ENCODE measurements around the gene UBE2G2. TPM values are rescaled to one million over a fixed set of nuclear protein-coding genes. Genes with fewer than 3 reads are reported as not detected.
A peak's percentile ranks its signal among the peaks of the same experiment; 100 is the strongest.

The UBE2G2 gene
- total RNA-seq, 2 experiments from 2014 or later: 89.9 to 96.8 TPM

GRCh38 chr21:44761747-44762208, 39.8 kb downstream of the UBE2G2 start:
- ATAC-seq (ENCODE audit: poor library complexity) (no peak), DNase-seq (no peak)
- no peak overlapping the region for H3K4me3 Mint-ChIP-seq
- no peaks in the 10 kb centered on the region for H3K27me3 ChIP-seq (ENCODE audit: control insufficient read depth in 1 of 2, insufficient read depth in 2 of 2, low read length in 2 of 2)
- H3K27ac Mint-ChIP-seq: no peak overlapping the region
- H3K27ac ChIP-seq (ENCODE audit: low read depth in 1 of 2, low read length in 2 of 2): no peak overlapping the region
- no peak overlapping the region for H3K4me3 ChIP-seq (ENCODE audit: low read length)
- peaks cover 5% of the 10 kb centered on the region for H3K36me3 Mint-ChIP-seq (ENCODE audit: low read depth)
- peak; percentile 13 for TF ChIP-seq CTCF (IDR thresholded peaks at IDR 0.05)
- H3K27me3 Mint-ChIP-seq: no peaks in the 10 kb centered on the region
- H3K4me1 Mint-ChIP-seq (ENCODE audit: low read depth): peaks cover 15% of the 10 kb centered on the region
- H3K4me1 ChIP-seq (ENCODE audit: insufficient read depth, low read length): peaks cover 24% of the 10 kb centered on the region
- no peaks in the 10 kb centered on the region for H3K9me3 Mint-ChIP-seq
- ChIA-PET POLR2A (interaction anchor here (1.0 kb wide), 1 partner anchor 10 kb away, joined by 3 read pairs; no protein-coding TSS in a partner anchor), CTCF (no interaction called here)
- H3K36me3 ChIP-seq (ENCODE audit: insufficient read depth, low read length): no peaks in the 10 kb centered on the region
- intact Hi-C loops (cut with DNase I, micrococcal nuclease): no loop called here
- peaks cover 0 to 12% of the 10 kb centered on the region in 2 experiments for H3K9me3 ChIP-seq (ENCODE audit: control insufficient read depth in 1 of 2, insufficient read depth in 1 of 2, low read length in 2 of 2)

GRCh38 chr21:44761011-44761729, 40.5 kb downstream of the UBE2G2 start:
- H3K27ac Mint-ChIP-seq: no peak overlapping the region
- intact Hi-C loops (cut with DNase I, micrococcal nuclease): no loop called here
- Histone ChIP-seq H3K27me3 (ENCODE audit: control insufficient read depth in 1 of 2, insufficient read depth in 2 of 2, low read length in 2 of 2) (no peaks in the 10 kb centered on the region), H3K9me3 (ENCODE audit: control insufficient read depth in 1 of 2, insufficient read depth in 1 of 2, low read length in 2 of 2) (peaks cover 0 to 12% of the 10 kb centered on the region in 2 experiments), H3K4me1 (ENCODE audit: insufficient read depth, low read length) (peaks cover 19% of the 10 kb centered on the region), H3K4me3 (ENCODE audit: low read length) (no peak overlapping the region), H3K27ac (ENCODE audit: low read depth in 1 of 2, low read length in 2 of 2) (no peak overlapping the region), H3K36me3 (ENCODE audit: insufficient read depth, low read length) (no peaks in the 10 kb centered on the region)
- H3K4me3 Mint-ChIP-seq: no peak overlapping the region
- H3K9me3 Mint-ChIP-seq: no peaks in the 10 kb centered on the region
- POLR2A ChIA-PET: no interaction called here
- CTCF ChIA-PET: no interaction called here
- H3K36me3 Mint-ChIP-seq (ENCODE audit: low read depth): peaks cover 5% of the 10 kb centered on the region
- peaks cover 15% of the 10 kb centered on the region for H3K4me1 Mint-ChIP-seq (ENCODE audit: low read depth)
- DNase-seq (peak in 5 of 14 experiments; percentile 10 to 39 (median 17)), ATAC-seq (ENCODE audit: poor library complexity) (no peak)
- no peaks in the 10 kb centered on the region for H3K27me3 Mint-ChIP-seq
- TF ChIP-seq CTCF (IDR thresholded peaks at IDR 0.05): peak; percentile 30

- no peaks in the 10 kb centered on the region for H3K27me3 ChIP-seq (ENCODE audit: control insufficient read depth in 1 of 2, insufficient read depth in 2 of 2, low read length in 2 of 2)
- peaks cover 9% of the 10 kb centered on the region for H3K4me1 Mint-ChIP-seq (ENCODE audit: low read depth)
- TF ChIP-seq CTCF (IDR thresholded peaks at IDR 0.05): no peak
- H3K36me3 ChIP-seq (ENCODE audit: insufficient read depth, low read length): no peaks in the 10 kb centered on the region
- no peak for DNase-seq
- ATAC-seq (ENCODE audit: poor library complexity): no peak
- H3K4me3 Mint-ChIP-seq: no peak overlapping the region
- H3K27me3 Mint-ChIP-seq: no peaks in the 10 kb centered on the region
- H3K36me3 Mint-ChIP-seq (ENCODE audit: low read depth): peaks cover under 1% of the 10 kb centered on the region
- no peak overlapping the region for H3K4me3 ChIP-seq (ENCODE audit: low read length)
- CTCF ChIA-PET: no interaction called here
- H3K9me3 Mint-ChIP-seq: no peaks in the 10 kb centered on the region
- peaks cover 0 to 12% of the 10 kb centered on the region in 2 experiments for H3K9me3 ChIP-seq (ENCODE audit: control insufficient read depth in 1 of 2, insufficient read depth in 1 of 2, low read length in 2 of 2)
- H3K27ac ChIP-seq (ENCODE audit: low read depth in 1 of 2, low read length in 2 of 2): no peak overlapping the region
- intact Hi-C loops (cut with DNase I, micrococcal nuclease): no loop called here
- peaks cover 11% of the 10 kb centered on the region for H3K4me1 ChIP-seq (ENCODE audit: insufficient read depth, low read length)
- POLR2A ChIA-PET: no interaction called here
- H3K27ac Mint-ChIP-seq: no peak overlapping the region
These were observed 41.2 kb downstream of the UBE2G2 start for GRCh38 chr21:44760376-44760775.
